Loucy (cell line): Measurements from ENCODE around the gene NDUFAF4.

Experiments
- CTCF ChIP-seq: fragments of 200-600 bp; sonication (generic); conservative IDR thresholded peaks from 2 replicates; pipeline ENCODE4 v1.5.1; 2014; ENCODE audit warnings: mild to moderate bottlenecking, antibody characterized with exemption, low read length
- EZH2phosphoT487 ChIP-seq: fragments of 200-600 bp; IDR thresholded peaks from 2 replicates; pipeline ENCODE4 v1.6.1; 2018; ENCODE audit warnings: antibody characterized with exemption, mild to moderate bottlenecking, moderate library complexity, borderline replicate concordance

DNA sequence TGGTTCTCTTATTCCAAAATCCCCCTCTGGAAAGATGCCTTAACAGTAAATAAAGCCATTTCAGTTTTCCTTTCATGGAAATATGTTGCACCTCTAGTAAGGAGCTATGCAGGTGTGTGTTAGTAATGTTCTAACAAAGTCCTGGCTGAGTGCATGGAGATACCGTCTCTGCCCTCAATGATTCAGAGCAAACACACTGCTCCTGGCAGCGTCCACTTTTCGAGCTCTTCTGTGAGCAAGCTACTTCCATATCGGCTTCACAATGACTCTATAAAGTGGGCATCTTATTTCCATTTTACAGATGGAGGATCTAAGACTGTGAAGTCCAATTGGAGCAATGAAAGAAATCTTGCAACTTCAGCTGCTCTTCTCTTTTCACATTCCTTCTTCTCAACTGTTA, 30.0 kb upstream of the NDUFAF4 start:
- TF ChIP-seq CTCF (no peak), EZH2phosphoT487 (no peak)
